Prostate gland (tissue), 2 donors: ENCODE results near the gene NEO1. TPM values are rescaled to one million over a fixed set of nuclear protein-coding genes. Genes with fewer than 3 reads are reported as not detected.

Source experiments
- DNase-seq: peaks from one replicate; pipeline ENCODE4 v3.0.0-alpha.2; 2019; ENCODE audit warnings: low spot score
- H3K27ac ChIP-seq, 2 donors: fragments of 200-600 bp; sonication (generic); 2 replicates each; pipeline ENCODE4 v1.5.1; 2017 to 2019
- H3K27me3 ChIP-seq: fragments of 200-600 bp; sonication (generic); replicated peaks from 2 replicates; pipeline ENCODE4 v1.5.1; 2019; ENCODE audit not compliant: insufficient read depth
- H3K36me3 ChIP-seq, 2 donors: fragments of 200-600 bp; sonication (generic); 1 replicate in 1 of 2; 2 replicates in 1 of 2; pipeline versions ENCODE4 v1.5.1 to v1.8.1; 2017 to 2019
- H3K4me1 ChIP-seq: fragments of 200-600 bp; sonication (generic); replicated peaks from 2 replicates; pipeline ENCODE4 v1.5.1; 2019
- H3K4me3 ChIP-seq, 2 donors: fragments of 200-600 bp; sonication (generic); 2 replicates each; pipeline ENCODE4 v1.5.1; 2017 to 2019
- H3K9me3 ChIP-seq: fragments of 200-600 bp; sonication (generic); 2 replicates; pipeline ENCODE4 v1.5.1; 2017
- CTCF ChIP-seq, 4 experiments: fragments of 200-600 bp in 2 of 4; fragments of 450-650 bp in 2 of 4; sonication (generic) in 2 of 4; IDR thresholded peaks; 1 replicate in 3 of 4; 2 replicates in 1 of 4; pipeline ENCODE4 v1.5.1; 2016 to 2019; ENCODE audit warnings: antibody characterized with exemption in 4 of 4, mild to moderate bottlenecking in 2 of 4, moderate library complexity in 2 of 4
- POLR2A ChIP-seq: fragments of 450-650 bp; IDR thresholded peaks from one replicate; pipeline ENCODE4 v1.6.1; 2016; ENCODE audit warnings: antibody characterized with exemption, mild to moderate bottlenecking
- POLR2AphosphoS5 ChIP-seq: sonication (generic); formaldehyde crosslinking; IDR thresholded peaks from one replicate; pipeline ENCODE4 v1.6.1; 2017; ENCODE audit warnings: antibody characterized with exemption
- WGBS: methylation state at CpG from one replicate; pipeline ENCODE4 v1.1.5; 2018; 5-methylcytosine and 5-hydroxymethylcytosine counted together
- intact Hi-C: fragments of 100-400 bp; cut with DNase I; formaldehyde crosslinking; loops from one replicate; pipeline ENCODE4 v1.14.2; 2022
- total RNA-seq, 2 donors: library from RNA; depleted of rRNA; stranded (reverse); fragments of >200 nt; gene quantifications; one replicate each; pipeline ENCODE4 v1.1.0, GENCODE V29; 2016

Gene NEO1
- total RNA-seq, 2 donors from 2014 or later = 75.0 to 80.7 TPM

GRCh38 chr15:73239564-73240215 is 187.4 kb downstream of the NEO1 start:
- Histone ChIP-seq H3K4me1 (no peaks in the 10 kb centered on the region), H3K4me3 (no peak overlapping the region), H3K27ac (no peak overlapping the region), H3K27me3 (no peaks in the 10 kb centered on the region), H3K9me3 (no peaks in the 10 kb centered on the region), H3K36me3 (no peaks in the 10 kb centered on the region)
- intact Hi-C loops = no loop called here
- TF ChIP-seq POLR2AphosphoS5 = no peak
- no peak for DNase-seq
- 89% methylated on average over 10 of the region's 10 CpGs for WGBS

- Histone ChIP-seq H3K36me3 (no peaks in the 10 kb centered on the region), H3K27me3 (no peaks in the 10 kb centered on the region), H3K4me3 (no peak overlapping the region), H3K4me1 (no peaks in the 10 kb centered on the region), H3K27ac (no peak overlapping the region), H3K9me3 (no peaks in the 10 kb centered on the region)
- peak; percentile 66 for DNase-seq
- peak; percentile 61 to 79 (median 76) for TF ChIP-seq CTCF (IDR thresholded peaks at IDR 0.05)
- TF ChIP-seq POLR2AphosphoS5 = peak; percentile 29
- TF ChIP-seq POLR2A = no peak
- WGBS = 42% methylated on average over 4 of the region's 4 CpGs
- intact Hi-C loops = no loop called here
These were observed 188.7 kb downstream of the NEO1 start for GRCh38 chr15:73240866-73241499.

GRCh38 chr15:73244333-73244732 is 192.1 kb downstream of the NEO1 start:
- Histone ChIP-seq H3K4me1 (no peaks in the 10 kb centered on the region), H3K27me3 (no peaks in the 10 kb centered on the region), H3K9me3 (no peaks in the 10 kb centered on the region), H3K36me3 (no peaks in the 10 kb centered on the region), H3K4me3 (no peak overlapping the region), H3K27ac (no peak overlapping the region)
- 78% methylated on average over 6 of the region's 6 CpGs for WGBS
- no peak for DNase-seq
- intact Hi-C loops = no loop called here
- TF ChIP-seq POLR2AphosphoS5 (no peak), POLR2A (no peak), CTCF (IDR thresholded peaks at IDR 0.05) (no peak)

GRCh38 chr15:73246439-73246838 is 194.2 kb downstream of the NEO1 start:
- intact Hi-C loops = no loop called here
- no peaks in the 10 kb centered on the region for H3K27me3 ChIP-seq
- H3K4me1 ChIP-seq = no peaks in the 10 kb centered on the region
- no peak overlapping the region for H3K27ac ChIP-seq
- H3K4me3 ChIP-seq = no peak overlapping the region
- H3K9me3 ChIP-seq = no peaks in the 10 kb centered on the region
- H3K36me3 ChIP-seq = no peaks in the 10 kb centered on the region
- DNase-seq = no peak
- TF ChIP-seq POLR2A = no peak
- no peak for TF ChIP-seq POLR2AphosphoS5
- no peak for TF ChIP-seq CTCF (IDR thresholded peaks at IDR 0.05)

- Histone ChIP-seq H3K27me3 (no peaks in the 10 kb centered on the region), H3K36me3 (no peaks in the 10 kb centered on the region), H3K9me3 (no peaks in the 10 kb centered on the region), H3K27ac (no peak overlapping the region), H3K4me3 (no peak overlapping the region), H3K4me1 (no peaks in the 10 kb centered on the region)
- DNase-seq = no peak
- no peak for TF ChIP-seq CTCF (IDR thresholded peaks at IDR 0.05)
- WGBS = 100% methylated on average over 1 of the region's 1 CpG
- intact Hi-C loops = no loop called here
These were observed 194.6 kb downstream of the NEO1 start for GRCh38 chr15:73246898-73247297.
